Islet of Langerhans (tissue), 1 donor: ENCODE results near the gene BIN2.
"Not testable (repeated sequence)": the region's sequence is repeated elsewhere in the genome, so short reads cannot be mapped to it uniquely, and the experiment has no call there.

ENCODE experiments used
- FAIRE-seq: peaks from one replicate; lab custom pipeline; 2011; peaks lifted over from hg19 to GRCh38; lab: Jason Lieb, UNC

BIN2 gene

GRCh38 chr12:51307655-51308593, 16.1 kb downstream of the BIN2 start:
- no peak for FAIRE-seq

- FAIRE-seq: no peak
Observed at GRCh38 chr12:51306507-51306906, 17.5 kb downstream of the BIN2 start.

- FAIRE-seq: not testable (repeated sequence)
Observed at GRCh38 chr12:51300768-51301167, 23.2 kb downstream of the BIN2 start.

- no peak for FAIRE-seq
Observed at GRCh38 chr12:51295651-51296050, 28.3 kb downstream of the BIN2 start.

GRCh38 chr12:51294097-51294496, 29.9 kb downstream of the BIN2 start:
- FAIRE-seq: not testable (repeated sequence)

GRCh38 chr12:51293696-51294095, 30.3 kb downstream of the BIN2 start:
- no peak for FAIRE-seq

GRCh38 chr12:51291603-51292513, 32.1 kb downstream of the BIN2 start:
- not testable (repeated sequence) for FAIRE-seq

GRCh38 chr12:51285843-51286242, 38.1 kb downstream of the BIN2 start:
- FAIRE-seq: no peak

- no peak for FAIRE-seq
Observed at GRCh38 chr12:51281202-51281924, 42.6 kb downstream of the BIN2 start.

GRCh38 chr12:51275088-51275487, 48.9 kb downstream of the BIN2 start:
- no peak for FAIRE-seq

- not testable (repeated sequence) for FAIRE-seq
Observed at GRCh38 chr12:51272810-51273209, 51.2 kb downstream of the BIN2 start.

GRCh38 chr12:51270951-51271518, 52.9 kb downstream of the BIN2 start:
- FAIRE-seq: no peak

GRCh38 chr12:51270067-51270950, 53.7 kb downstream of the BIN2 start, which contains the start of gene SMAGP:
Gene SMAGP, minus strand, starts transcription at chr12:51270415. Its CDS starts 1,137 bp downstream, at chr12:51269278.
- no peak for FAIRE-seq

- FAIRE-seq: no peak
Observed at GRCh38 chr12:51269174-51270066, 54.6 kb downstream of the BIN2 start.

- FAIRE-seq: no peak
Observed at GRCh38 chr12:51265024-51265423, 59.0 kb downstream of the BIN2 start.

- no peak for FAIRE-seq
Observed at GRCh38 chr12:51264297-51264696, 59.7 kb downstream of the BIN2 start.

GRCh38 chr12:51263341-51263740, 60.6 kb downstream of the BIN2 start:
- FAIRE-seq: no peak

GRCh38 chr12:51262758-51263177, 61.2 kb downstream of the BIN2 start:
- FAIRE-seq: no peak

- not testable (repeated sequence) for FAIRE-seq
Observed at GRCh38 chr12:51259600-51259999, 64.4 kb downstream of the BIN2 start.

GRCh38 chr12:51254536-51254935, 69.4 kb downstream of the BIN2 start:
- no peak for FAIRE-seq
